Fibroblast of upper back skin (primary cell): ENCODE results near the gene SEC61B.

ENCODE experiments used
- DNase-seq: peaks from one replicate; pipeline ENCODE4 v3.0.0-alpha.2; 2013

SEC61B gene

GRCh38 chr9:99221621-99222415, at the start of gene SEC61B, which contains the start of gene ALG2:
Gene SEC61B, plus strand, starts transcription at chr9:99222282. Its CDS starts 82 bp downstream, at chr9:99222364.
Gene ALG2, minus strand, starts transcription at chr9:99221942. Its CDS starts 48 bp downstream, at chr9:99221894.
- peak; percentile 95 for DNase-seq

GRCh38 chr9:99173570-99174504, 48.2 kb upstream of the SEC61B start:
- DNase-seq, result no peak

- DNase-seq, result no peak
These were observed 45.5 kb upstream of the SEC61B start for GRCh38 chr9:99176527-99177013.

- no peak for DNase-seq
These were observed 44.3 kb upstream of the SEC61B start for GRCh38 chr9:99177576-99178366.

DNA sequence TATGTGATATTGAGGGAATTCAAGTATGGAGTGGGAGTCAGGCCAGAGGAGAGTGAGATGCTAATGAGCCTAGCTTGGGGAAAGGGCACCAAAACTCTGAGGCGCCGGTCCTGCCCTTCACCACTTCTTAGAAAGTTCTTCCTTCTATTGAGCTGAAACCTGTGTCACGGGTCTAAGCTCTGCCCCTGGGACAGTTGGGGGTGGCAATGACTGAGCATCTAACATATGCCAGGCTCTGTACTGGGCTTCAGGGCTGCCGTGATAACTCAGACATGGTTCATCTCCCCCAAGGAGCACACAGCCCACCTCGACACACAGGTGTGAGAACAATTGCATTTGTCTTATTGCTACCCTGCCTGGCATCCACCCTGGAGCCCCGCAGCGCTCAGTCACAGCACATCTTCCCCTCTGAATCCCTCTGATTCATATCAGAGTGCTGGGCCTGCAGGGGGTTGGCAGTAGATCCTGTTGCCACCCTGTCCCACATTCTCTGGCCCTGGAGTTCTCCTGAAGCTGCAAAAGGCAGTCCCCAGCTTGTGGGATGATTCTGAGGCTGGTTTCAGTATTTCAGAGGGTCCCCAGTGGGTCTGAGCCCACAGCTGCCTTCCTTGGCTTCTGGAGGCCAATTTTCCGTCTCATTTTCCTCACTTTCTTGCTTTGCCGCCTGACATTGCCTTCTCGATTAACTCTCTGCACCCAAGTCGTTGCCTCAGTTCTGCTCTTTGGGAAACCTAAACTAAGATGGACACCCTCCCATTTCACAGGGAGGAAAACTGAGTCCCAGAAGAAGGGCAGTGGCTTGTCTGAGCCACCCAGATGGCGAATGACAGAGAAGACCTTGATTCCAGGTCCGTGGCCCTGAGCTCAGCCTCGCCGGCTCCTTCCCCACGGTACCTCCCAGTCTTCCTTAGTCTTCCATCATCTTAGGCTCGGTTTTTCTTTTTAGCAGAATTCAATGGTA, 42.9 kb upstream of the SEC61B start:
- no peak for DNase-seq

DNA sequence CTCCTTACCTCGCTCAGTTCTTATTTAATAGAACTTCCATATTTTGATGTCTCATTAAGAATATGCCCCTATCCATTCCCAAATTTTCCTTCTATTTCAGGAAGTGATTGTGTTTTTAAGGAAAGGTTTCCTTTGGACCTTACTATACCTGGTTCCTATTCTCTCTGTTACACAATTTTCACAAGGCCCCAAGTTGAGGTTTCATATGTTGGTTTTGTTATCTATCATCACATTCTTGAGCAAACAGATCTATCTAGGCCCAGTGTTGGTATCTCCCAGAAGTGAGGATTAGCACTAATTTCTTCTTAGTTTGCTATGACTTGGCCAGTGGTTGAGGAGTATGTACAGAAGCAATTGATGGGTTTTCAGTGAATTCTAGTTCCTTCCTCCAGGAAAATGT, 41.9 kb upstream of the SEC61B start:
- no peak for DNase-seq

DNA sequence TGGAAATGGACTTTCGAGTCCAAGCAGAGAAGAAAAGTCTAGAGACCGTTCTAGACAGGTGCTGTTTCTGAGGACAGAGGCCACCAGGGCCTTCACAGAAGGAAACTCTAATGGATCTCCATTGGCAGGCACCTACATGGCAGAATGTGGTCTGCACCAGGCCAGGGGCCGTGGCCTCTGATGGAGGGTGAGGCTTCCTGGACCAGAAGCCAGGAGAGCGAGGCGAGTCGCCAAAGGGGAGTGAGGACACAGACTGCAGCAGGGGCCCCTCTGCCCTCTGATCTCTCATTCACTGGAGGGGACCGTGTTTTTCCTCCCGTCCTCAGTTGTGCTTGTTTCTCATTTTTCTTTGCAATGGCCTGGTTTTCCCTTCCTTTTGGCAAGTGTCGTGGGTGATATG, 41.4 kb upstream of the SEC61B start:
- no peak for DNase-seq

DNA sequence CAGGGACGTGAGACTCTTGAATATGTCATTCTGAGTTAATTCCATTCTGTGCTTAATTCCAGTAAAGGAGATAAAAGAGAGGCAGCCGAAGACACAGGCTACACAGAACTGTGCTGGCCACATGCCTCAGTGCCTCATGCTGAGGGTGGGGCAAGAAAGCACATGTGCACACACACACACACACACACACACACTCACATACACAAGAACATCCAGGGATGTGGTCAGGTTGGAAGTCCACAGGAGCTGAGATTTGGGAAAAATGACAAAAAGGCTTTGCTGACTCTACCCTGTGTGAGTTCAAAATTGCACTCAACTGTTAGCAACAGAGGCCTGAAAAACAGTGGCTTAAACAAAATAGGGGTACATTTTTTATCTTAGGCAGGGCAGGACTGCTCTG, 40.9 kb upstream of the SEC61B start:
- DNase-seq, result peak; percentile 17

DNA sequence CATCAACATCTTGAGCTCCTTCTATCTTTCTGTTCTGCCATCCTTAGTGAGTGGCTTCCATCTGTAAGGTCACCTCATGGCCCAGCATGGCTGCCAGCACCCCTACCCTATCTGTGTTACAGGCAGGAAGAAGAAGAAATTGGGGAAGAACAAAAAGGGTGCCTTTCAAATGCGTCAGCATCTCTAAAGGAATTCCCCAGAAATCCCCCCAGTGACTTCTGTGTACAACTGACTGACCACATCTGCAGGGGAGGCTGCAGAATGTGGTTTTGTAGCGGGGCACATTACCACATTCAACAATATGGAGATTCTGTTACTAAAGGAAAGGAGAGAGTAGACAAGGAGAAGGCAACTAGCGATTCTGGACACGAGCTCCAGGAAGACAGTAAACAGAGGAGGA, 40.5 kb upstream of the SEC61B start:
- peak; percentile 74 for DNase-seq

GRCh38 chr9:99182356-99182755, 39.7 kb upstream of the SEC61B start:
- peak; percentile 13 for DNase-seq

DNA sequence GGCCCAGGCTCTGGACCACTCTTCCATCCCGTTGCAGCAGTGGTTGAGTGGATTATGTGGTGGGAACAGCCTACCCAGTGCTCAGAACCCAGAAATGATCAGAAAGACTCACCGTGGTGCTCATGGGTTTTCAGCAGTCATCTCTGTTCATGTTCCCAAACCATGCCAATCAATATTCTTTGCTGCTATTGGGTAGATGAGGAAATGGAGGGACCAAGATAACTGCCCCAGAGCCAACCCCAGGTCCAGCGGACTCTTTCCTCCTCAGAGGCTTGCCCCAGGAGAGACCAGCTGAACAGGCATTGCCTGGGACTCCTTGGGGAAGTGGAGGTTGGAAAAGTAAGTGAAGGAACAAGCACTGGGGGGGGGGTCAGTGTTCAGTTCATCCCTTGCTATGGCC, 38.5 kb upstream of the SEC61B start:
- DNase-seq, result no peak

DNA sequence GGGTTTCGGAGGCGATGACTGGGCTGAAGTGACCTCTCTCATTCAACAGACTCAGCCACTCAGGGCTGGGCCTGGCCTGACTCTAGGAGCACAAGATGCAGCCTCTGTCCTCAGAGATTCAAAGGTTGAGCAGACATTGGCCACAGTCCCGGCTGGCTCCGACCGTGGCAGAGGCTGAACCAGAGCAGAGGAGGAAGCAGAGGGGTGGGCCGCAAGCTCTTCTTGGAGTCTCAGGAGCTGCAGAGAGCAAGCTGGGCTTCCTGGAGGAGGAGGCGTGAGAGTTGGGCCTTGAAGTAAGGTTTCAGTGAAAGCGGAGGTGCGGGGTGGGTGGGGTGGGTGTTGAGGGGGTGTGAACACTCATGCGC, 38.0 kb upstream of the SEC61B start:
- no peak for DNase-seq

DNA sequence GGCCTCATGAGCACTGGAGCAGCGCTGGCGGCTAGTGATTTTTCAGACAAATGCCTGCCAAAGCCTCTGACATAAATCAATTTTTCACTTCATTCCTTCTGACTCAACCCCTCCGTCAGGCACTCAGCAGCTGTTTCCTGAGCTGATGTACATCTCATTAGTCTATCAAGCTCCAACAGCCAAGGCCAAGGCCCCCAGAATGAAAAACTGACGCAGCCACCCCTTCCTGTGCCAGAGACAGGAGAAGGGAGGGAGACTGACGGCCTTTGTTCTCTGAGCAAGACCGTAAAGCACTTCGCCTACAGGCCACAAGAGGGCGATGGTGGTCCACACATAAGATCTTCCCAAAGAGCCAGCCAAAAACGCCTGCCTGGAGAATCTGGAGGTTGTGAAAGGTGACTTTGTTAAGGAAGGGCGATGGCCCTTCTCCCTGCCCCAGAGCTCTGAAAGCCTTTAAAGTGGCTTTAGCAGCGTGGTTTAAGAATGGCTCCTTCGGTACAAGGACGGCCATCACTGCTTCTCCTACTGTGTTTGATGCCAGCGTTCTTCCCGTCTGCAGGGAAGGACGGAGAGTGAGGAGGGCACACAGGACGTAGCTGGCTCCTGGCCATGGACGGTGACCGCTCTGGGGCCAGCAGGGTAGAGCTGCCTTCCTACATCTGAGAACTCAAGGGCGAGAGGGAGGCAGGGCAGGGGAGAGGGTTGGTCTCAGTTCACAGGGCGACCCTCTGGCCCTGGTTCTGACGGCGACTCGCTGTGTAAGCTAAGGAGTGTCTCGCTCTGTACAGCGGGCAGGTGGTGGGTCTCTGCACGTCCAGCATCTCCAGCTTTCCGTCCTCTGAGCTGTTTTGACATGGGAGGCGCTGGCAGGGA, 37.4 kb upstream of the SEC61B start:
- DNase-seq, result peak; percentile 99

- DNase-seq, result no peak
These were observed 36.8 kb upstream of the SEC61B start for GRCh38 chr9:99185348-99185632.

DNA sequence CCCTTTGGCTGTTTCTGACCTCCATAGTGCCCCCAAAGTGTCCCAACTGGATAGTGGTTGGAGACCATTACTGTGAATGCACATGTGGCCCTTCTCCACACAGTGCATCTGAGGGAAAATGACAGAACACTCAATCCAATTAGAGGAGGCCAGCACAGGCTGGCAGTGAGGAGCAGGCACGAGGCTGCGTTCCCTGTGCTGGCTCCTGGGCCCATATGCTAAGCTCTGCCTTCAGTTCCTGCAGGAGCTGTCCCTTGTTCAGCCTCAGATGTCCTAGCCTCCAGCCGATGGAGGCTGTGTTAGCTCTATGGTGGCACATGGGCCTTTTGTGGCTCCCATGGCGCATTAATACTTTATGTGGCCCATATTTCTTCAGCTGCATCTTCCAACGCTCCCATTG, 36.1 kb upstream of the SEC61B start:
- no peak for DNase-seq

GRCh38 chr9:99187311-99187710, 34.8 kb upstream of the SEC61B start:
- DNase-seq, result no peak

DNA sequence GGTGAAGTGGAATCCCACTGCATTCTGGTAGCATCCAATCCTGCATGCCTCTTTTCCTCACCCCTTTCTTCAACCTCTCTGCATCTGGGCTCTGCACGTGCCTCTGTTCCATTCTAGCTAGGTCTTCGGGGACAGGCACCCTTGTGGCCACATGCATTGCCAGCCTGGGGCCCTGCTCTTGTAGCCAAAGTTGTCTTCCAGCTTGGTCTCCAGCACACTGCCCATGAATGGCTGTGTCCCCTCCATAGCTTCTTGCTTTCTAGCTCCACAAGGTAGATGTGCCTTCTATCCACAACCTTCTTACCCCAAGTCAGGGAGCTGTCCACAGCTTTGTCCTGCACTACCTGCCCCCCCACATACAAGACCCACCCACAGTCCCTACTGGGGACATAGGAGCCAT, 32.9 kb upstream of the SEC61B start:
- DNase-seq, result no peak

- DNase-seq, result no peak
These were observed 32.0 kb upstream of the SEC61B start for GRCh38 chr9:99189887-99190596.

DNA sequence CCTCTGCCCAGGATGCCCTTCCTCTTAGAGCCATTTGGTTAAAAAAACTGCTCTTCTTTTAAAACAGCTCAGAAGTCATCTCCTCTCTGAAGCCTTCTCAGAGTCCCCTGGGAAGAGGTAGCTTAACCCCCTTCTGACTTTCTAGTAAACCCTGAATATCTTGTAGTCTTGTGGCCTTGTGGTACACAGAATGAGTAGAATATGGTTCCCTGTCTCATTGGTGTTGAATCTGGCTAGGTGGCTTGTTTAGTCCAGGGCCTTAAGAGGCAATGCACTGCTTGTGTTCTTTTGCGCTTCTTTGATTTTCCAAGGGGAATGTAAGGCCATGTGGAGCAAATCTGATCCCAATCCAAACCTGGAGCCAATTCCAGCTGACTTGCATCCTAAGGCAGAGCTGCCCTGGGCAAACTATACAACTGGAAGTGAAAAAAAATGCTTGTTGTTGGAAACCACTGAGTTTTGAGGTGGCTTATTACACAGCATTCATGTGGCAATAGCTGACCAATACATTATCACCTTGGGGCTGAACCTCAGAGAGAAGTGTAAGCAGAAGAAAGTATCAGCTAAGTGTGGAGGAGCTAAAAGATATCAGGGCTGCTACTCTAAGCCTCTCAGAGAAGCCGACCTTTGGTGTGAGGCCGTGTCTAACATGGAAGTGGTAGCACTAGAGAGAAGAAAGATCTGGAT, 31.3 kb upstream of the SEC61B start:
- DNase-seq, result no peak
